NCI-H748 (cell line): ENCODE results near the gene KCTD11.

Source experiments
- DNase-seq: peaks from one replicate; lab custom pipeline; 2025; ENCODE audit not compliant: unreplicated experiment; lab: John Stamatoyannopoulos, UW

Gene KCTD11

DNA sequence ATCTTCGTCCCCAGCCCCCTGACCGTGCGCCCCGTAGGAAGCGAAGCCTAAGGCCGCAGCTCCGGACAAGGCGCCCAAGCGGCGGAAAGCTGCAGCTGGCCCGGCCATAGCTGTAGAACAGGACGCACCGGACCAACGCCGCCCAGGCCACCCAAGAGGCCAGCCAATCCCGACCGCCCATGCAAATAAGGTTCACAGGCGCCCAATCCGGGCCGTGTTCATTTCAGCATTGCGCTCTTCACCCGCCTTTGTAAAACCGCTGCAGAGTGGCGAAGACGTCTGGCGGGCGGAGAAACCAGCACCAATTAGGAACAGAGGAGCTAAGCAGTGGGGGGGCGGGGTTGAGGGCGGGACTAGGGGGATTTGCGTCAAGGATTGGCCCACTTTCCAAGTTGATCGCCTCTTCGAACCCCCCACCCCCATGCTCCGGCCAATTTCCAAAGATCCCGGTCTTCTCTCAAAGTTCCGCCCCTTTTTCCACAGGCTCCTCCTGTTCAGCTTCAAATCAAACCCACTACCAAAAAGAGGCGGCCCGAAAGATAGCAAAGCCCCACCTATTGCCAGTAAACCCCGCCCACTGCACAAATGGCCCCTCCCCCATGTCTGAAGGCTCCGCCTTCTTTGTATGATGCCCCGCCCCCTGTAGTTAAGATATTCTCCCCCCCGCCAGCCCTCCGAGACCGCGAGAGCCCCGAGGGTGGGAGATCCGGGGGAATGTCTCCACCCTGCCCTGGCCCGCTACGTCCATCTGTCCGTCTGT lies 52.2 kb downstream of the KCTD11 start, which contains the start of gene TMEM256:
TSS of gene TMEM256 (minus strand) at position 121 of the 760 bp plus-strand sequence. CDS start at position 108, 13 bp downstream.
- DNase-seq, result peak; percentile 100
